GM21619 (cell line): ENCODE measurements around the gene PDLIM7.

Source experiments
- ATAC-seq: cut with Tn5 transposase; IDR thresholded peaks from one replicate; pipeline ENCODE4 v1.9.1; 2021; ENCODE audit not compliant: unreplicated experiment

PDLIM7 gene

DNA sequence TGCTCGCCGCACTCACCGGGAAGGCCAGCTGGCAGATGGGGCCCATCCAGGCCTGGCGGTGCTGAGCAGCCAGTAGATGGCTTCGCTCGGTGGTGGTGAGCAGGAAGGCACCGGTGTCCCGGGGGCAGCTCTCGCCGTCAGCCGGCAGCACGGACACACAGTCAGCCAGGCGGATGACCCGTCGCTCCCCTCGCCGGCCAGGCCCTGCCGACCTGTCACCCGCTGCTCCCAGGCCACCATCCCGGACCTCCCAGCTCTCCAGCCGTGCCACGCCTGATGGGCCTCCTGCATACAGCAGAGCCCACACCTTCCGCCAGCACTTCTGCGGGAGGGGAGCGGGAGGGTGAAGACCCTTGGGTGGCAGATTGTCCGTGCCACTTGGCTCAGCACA, 10.8 kb upstream of the PDLIM7 start:
- no peak for ATAC-seq

DNA sequence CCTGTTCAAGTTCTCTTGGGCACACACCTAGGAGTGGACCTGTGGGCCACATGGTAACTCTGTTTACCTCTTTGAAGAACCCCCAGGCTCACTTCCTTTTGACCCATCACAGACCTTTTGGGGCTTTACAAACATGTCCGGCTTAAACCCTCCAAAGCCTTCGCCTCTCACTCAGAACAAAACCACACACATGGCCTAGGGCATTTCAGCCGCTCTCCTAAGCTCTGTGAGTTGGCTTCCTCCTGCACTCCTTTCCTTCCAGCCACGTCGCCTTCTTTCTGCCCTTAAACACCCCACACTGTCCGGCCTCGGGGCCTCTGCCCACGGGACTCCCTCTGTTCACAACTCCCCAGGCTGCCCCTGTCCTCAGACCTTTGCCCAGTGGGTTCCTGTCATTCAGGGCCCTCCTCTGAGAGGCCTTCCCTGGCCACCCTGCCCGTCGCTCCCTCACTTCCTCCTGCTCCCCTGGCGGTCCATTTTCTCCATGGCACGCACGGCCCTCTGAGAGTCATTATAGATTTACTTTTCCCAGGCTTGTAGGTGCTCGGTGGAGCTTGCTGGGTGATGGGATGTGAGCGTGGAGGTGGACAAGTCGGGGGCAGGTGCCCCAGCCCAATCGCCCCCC, 10.3 kb upstream of the PDLIM7 start:
- no peak for ATAC-seq

DNA sequence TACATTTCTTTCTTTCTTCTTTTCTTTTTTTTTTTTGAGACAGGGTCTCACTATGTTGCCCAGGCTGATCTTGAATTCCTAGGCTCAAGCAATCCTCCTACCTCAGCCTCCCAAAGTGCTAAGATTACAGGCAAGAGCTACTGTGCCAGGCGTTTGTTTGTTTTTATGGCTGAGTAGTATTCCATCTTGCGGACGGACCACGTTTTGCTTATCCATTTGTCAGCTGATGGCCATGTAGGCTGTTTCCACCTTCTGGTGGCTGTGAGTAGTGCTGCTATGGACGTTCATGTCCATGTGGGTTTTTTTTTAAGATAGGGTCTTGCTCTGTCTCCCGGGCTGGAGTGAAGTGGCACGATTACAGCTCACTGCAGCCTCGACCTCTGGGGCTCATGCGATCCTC, 9.8 kb upstream of the PDLIM7 start:
- no peak for ATAC-seq

DNA sequence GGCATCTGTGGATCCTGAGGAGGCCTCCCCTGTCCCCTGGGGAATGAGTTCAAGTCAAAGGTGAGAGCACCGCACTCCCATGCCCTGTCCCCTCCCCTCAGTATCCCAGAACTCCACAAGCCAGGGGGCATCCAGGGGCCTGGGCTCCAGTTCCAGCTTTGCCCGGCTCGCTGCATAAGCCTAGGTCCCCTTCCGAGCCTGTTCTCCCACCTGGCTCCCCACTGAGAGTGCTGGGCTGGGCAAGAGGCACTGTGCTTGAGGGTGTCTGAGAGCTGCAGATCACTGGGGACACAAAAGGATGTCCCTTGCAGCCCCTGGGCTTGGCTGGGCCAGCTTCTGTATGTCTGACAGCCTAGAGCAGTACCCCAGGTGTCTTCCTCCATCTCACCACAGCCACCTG, 7.7 kb upstream of the PDLIM7 start:
- no peak for ATAC-seq

DNA sequence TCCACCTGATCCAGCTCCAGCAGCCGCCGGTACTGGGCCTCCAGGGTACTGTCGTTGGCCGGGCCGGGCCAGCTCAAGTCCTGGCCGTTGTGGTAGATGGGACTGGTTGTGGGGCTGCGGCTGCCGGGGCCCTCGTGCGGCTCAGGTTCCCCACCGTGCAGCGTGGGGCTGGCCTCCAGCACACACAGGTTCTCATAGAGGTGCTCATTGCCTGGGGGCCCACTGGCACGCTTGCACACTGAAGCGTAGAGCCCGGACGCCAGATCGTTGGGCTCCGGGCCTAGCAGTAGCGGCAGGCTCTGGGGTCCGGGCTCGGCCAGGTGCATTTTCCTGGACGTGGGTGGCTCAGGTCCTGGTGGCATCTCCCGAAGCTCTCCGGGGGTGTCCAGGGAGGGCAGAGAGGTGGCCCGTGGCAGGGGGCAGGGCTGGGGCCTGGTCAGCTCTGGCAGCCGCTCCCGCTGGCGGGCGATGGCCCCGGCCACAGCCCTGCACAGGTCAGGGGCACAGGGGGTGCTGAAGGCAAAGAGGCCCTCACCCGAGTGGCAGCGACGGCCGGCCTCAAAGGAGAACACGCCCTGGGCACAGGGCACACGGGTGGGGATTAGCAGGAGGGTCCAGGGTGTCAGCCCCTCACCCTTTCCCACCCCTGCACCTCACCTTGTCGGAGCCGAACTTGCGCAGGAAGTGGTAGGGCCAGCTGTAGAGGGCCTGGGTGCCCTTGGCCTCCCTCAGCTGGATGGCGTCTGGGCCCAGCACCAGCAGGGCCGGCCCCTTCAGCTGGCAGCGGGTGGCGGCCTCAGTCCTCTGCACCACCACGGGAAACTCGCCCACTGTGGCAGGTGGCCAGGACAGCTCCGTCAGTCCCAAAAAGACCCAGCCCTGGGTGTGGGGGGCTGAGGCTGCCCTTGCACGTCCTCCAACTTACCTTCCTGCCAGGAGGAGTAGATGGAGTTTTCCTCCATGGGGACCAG, 7.0 kb upstream of the PDLIM7 start:
- ATAC-seq: no peak

DNA sequence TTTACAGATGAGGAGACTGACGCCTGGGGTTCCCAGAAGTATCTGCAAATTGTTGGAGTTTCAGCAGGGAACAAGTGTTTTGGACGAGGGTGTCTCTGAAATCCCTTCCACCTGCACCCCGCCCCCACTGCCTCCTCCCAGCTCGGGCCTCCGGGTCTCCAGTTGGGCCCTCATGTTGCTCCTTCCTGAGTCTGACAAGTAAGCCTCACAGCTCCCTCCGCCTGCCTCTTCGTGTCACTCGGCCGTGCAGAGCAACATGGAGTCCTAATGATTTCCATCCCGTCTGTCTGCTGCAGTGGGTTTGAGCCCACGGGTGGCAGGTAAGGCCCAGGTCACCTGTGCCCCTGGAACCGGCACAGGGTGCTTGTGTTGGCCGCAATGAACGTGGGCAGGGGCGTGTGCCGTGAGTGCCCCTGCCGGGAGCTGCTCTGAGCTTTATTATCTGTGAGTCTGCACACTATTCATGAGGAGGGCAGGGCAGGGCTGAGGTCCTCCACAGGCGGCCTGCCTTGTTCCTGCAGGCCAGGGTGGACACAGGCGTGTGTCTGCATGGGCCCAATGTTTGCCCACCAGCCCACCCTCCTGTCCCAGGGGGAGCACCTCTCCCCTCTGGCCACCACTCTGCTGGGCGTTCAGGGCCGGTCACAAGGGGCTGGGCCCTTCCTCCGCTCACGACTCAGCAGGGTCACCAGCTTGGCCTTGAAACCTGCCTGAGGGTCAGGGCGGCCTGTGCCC, 6.1 kb upstream of the PDLIM7 start:
- ATAC-seq: no peak

DNA sequence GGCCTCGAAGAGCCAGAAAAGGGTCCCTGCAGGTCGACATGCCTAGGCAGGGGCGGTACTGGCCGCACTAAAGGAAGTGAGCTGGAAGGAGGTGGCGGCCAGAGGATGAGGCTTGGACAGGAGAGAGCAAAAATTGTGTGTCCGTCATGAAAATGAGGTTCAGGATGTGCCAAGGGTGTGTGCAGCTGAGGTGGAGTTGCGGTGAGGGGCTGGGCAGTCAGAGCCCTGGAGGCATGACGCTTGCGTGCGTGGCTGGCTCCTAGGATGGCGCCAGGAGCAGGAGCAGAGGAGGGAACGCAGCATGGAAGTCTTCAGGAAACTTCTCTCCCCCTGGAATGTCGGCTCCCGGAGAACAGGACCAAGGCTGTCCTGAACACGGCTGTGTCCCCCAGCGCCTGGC, 5.5 kb upstream of the PDLIM7 start:
- no peak for ATAC-seq

DNA sequence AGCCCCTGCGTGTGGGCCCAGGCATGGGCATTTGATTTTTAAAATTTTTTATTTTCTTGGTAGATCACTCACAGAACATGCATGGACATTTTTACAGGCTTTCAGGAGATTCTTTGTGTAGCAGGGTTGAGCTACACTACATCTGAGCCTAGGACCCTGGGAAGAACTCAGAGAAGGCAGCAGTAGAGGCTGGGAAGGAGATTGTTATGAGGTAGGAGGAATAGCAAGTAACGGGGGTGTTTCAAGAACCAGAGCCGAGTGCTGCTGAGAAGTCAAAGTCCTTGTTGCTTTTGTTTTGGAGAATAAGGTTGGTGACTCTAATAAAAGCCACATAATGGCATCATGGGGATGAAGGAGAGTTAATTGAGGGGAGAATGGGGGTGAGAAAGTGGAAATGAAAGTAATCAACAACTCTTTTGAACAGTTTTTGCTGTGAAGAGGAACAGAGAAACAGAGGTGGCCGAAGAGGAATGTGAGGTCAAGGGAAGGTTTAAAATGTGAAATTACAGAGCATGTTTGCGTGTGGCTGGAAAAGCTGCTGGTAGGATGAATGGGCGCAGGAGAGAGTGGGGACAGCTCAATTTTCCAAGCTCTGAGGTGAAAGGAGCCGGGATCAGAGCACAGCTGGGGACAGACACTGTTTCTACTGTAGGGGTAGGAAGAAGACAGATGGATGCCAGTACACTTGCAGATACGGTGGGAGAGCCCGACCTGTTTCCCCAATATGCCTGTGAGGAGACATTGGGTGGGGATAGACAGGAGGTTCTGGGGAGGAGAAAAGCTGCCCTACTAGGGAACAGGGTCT, 4.7 kb upstream of the PDLIM7 start:
- ATAC-seq: no peak

DNA sequence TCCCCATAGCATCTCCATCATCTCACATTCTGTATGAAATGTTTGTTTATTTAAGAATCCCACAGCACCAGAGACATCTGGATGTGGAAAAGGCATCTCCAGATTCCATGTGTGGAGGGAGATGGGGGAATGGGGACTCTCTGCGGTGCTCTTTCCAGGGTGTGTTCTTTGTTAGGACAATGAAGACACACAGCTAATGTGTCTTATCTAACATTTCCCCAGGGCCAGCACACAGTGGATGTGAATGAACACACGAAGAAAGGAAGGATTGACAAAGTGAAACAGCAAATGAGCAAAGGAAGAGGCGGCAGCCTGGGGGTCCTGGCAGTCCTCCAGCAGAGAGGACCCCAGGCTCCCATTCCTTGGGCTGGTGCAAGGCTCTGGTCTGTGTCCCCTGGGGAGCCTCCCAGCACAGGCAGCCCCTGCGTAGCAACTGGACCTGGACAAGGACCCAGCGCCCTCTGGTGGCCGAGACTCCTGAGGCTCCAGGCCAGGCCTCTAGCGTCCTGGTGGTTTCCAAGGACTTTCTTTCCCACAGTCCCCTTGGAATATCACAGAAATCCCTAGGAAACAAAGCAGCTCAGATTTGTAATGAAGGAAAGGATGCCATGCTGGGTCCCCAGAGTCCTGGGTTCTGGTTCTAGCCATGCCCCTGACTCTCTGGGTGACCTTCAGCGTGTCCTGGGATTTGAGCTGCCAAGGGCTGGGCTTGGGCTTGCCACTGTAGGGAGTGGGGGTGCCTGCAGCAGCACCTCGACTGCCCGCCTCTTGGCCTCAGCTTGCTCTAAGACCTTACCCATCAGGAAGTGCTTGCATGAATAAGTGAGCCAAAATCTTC, 3.5 kb upstream of the PDLIM7 start:
- no peak for ATAC-seq

DNA sequence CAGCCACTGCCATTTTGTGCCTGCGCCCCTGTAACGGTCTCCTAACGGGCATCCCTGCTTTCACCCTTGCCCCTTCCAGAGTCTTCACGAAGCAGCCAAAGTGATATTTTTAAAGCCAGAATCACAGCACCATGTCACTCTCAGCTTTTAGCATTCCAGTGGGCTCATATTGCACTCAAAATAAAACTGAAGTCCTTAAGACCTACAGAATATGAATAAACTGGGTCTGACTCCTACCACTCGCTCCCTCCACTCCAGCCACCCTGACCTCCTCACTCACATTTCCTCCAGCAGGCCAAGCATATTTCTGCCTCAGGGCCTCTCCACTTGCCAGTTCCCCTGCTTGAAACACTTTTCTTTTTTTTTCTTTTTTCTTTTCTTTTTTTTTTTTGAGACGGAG, 2.4 kb upstream of the PDLIM7 start:
- no peak for ATAC-seq

DNA sequence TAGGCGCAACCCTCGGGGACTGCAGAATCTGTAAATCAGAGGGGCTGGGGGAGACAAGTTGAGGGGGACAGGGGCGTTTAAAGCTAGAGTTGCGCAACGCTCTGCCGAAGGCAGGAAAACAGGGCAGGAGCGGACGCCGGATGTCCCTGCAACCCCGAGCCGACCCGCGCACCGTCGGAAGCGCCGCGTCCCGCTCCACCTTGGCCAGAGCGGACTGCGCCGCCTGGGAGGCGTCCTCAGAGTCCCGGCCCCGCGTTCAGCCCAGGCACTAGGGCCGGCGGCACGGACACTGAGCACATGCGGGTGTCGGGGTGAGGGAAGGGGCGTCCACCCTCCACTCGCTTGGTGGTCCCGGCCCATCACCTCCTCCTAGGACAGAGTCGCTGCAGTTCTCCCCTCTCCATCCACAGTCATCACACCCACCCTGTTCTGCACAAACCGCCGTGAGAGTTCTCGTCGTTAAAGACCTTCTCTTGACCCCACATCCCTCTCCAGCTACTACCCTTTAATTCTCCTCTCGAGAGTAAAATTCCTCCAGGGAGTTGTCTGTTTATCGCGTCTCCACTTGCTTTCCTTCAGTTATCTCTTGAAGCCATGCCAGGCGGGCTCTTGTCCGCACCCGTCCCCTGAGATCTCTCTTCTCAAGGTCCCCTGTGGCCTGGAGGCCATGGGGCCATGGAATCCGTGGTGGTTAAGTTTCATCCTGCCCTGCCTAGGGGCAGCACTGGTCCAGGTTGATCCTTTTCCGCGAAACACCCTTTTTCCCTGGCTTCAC, 796 bp upstream of the PDLIM7 start:
- peak; percentile 6 for ATAC-seq

DNA sequence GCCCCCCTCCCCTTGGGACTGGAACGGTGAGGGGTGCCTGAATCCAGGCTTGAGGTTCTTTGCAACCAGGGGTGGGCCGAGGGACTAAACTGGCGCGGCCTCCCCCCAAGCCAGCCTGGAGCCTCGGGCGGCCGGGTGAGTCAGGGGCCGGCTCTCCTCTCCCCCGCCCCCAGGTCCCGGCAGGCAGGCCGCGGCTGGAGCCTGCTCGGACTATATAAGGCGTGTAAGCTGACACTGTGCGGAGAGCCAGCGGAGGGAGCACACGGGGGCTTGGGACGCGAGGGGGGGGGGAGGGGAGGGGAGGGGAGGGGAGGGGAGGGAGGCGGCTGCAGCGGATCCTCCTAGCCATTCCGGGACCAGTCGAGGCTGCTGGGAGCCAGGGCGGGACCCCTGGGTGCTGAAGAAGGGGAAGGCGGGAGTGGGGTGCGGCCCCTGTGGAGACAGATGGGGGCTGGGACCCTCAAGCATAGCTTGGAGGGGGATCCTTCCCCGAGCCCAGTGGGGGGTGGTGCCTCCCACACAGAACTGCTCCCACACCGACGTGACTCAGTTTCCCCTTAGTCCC, 595 bp downstream of the PDLIM7 start:
- no peak for ATAC-seq

DNA sequence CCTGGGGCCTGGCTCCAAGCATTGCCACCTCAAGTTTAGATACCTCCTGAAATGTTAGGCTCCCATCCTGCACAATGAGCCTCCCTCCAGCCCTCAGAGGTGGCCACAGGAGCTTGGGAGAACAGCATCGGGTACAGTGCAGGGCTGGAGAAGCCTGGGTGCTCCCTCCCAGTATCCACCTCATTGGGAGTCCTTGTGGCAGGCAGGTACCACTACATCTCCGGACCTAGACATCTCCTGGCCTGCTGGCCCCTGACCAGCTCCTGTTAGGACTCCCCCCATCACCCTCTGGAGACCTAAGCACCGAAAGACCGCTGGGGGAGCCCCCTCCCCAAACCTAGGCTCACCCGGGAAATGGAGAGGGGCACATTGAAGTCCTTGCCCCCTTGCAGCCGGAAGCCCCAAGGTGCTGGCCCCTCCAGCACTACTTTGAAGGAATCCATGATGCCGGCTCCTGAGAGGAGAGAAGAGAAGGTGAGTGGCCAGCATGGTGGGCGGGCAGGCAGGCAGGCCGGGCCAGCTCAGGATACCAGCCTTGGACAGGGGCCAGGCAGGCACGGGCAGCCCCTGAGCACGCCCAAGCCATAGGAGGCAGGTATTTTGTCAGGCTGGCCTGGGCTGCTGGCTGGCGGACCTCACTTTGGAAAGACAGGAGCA, 1.2 kb downstream of the PDLIM7 start:
- no peak for ATAC-seq

DNA sequence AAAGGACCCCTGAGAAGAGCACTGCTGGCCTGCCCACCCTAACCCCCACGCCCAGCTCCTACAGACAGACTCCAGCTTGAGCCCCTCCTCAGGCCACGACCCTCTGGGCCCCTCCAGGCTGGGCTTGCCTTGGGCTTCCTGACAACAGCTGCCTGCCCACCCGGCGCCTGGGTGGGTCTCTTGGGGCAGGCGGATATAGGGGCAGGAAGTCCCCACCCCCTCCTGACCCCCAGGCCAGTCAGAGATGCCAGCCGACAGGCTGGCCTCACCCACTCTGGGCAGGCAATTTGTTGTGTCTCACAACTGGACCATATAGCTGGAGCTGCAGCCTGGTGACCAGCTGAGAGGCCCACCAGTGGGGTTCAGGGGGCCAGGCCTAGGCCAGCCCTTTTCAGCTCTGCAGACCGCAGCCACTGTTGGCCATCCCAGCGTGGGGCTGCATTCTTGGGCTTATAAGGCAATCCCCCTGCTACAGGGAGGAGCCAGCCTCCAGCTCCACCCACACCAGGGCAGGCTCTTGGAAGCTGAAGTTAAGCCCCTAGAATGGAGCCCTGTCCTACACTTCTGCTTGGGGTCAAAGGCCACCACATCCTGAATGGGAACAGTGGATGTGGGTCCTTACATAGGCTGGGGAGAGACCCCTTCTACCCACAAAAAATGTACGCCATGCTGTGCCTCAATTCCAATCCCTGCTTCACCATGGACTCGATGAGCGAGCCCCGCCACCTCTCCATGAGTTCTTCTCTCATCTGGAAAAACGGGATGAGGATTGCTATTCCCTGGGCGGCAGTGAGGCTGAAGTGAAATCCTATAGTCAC, 2.0 kb downstream of the PDLIM7 start:
- no peak for ATAC-seq

DNA sequence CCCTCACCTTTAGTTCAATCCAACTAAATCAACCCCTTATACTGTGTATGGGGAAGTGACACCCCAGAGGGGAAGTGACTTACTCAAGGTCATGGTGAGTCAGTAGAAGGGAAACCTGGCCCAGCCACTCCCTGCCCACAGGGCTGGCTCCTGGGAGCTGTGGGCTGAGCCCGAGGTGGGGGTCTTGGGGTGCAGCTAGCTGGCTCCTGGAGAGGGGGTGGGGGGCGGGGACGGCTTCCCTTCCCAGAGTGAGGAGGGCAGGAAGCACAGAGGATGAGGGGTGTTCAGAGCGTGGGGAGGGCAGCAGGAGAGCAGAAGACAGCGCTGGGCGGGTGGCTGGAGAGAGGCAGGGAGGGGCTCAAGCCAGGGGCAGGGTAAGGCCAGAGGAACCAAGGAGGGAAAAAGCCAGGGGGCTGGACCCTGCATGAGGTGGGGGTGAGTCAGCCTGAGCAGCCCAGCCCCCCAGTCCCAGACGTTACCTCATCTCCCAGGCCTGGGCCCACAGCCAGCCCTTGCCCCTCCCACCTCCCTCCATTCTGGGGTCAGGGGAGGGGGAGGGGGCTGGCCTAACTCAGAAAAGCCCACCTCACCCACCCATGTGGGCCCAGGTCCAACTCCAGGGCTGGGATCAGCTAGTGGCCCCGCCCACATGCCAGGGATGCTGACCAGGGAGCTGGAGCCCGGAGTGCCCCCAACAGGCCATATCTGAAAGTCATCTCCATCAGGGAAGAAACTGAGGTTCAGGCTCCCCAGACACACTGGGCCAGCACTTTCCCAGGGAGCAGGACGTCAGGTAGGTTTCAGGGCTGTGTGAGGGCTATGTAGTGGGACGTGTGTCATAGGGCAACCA, 2.8 kb downstream of the PDLIM7 start:
- no peak for ATAC-seq

DNA sequence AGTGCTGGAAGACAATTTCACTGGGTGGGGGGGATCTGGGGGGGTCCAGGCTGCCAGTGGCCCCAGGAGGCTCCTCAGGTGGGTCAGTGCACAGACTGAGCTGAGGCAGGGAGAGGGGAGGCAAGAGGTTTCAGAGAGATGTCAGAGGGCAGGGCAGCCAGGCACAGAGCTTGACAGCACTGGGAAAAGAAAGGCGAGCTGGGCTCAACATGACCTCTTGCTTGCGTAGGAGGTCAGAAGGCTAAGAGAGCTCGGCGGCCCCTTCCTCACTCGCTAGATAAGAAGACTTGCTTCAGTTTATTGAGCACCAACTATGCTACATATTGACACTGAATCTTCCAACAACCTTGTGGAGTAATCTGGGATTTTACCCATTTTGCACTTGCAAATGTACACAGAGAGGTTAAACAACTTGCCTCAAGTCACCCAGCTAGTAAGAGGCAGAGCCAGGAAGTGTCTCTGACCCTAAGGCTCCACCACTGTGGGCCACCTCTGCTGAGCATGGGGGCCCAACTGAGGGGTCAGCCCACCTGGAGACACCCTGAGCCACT, 3.5 kb downstream of the PDLIM7 start:
- no peak for ATAC-seq
